ENCODE data around the gene MPP7.

DNA sequence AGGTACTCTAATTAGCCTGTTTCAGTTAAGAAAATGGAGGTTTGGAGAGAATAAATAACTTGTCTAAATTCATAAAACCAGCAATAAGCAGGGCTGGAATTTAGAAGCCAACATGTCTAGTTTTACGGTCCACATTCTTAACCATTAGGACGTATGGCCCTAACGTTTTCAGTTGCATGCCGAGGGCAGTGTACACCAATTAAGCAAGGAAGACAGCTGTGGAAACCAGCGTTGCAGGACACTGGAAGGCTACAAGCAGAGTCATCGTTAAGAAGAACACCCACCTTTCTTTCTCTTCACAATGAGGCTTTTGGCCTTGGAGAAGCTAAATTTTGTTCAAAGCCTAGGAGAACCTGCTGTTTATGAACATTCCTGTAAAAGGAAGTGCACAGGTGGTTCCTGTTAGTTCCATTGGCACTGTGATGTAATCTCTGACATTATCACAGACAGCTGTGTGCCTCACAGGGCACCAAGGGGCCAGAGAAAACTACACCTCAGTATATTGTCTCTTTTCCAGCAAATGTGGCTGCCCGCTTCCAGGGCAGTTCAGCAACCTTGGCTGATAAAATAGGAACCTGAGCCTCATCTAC lies 21.0 kb downstream of the MPP7 start:
- TF ChIP-seq POLR2AphosphoS5 (IDR thresholded peaks at IDR 0.05; ENCODE audit: low read depth, low read length) (no peak), POLR2A (IDR thresholded peaks at IDR 0.05; ENCODE audit: low read depth, low read length) (no peak)

Measured in GM12892 (cell line).